Liver (tissue), 3 donors: Measurements from ENCODE around the gene P2RX5.

ENCODE experiments used
- ATF3 ChIP-seq: IDR thresholded peaks from 2 replicates; pipeline ENCODE4 v1.6.1; 2016; ENCODE audit warnings: antibody characterized with exemption
- EGR1 ChIP-seq, 2 donors: IDR thresholded peaks; 2 replicates each; pipeline ENCODE4 v1.6.1; 2016 to 2018; ENCODE audit warnings: antibody characterized with exemption in 2 of 2, low read depth in 2 of 2
- GABPA ChIP-seq, 2 donors: IDR thresholded peaks in 1 of 2; conservative IDR thresholded peaks in 1 of 2; 2 replicates each; pipeline ENCODE4 v1.6.1; 2016; ENCODE audit warnings: antibody characterized with exemption in 2 of 2, mild to moderate bottlenecking in 1 of 2, moderate library complexity in 1 of 2
- JUND ChIP-seq, 2 donors: IDR thresholded peaks; 2 replicates each; pipeline ENCODE4 v1.6.1; 2016; ENCODE audit warnings: antibody characterized with exemption in 2 of 2
- NR2F2 ChIP-seq: IDR thresholded peaks from 2 replicates; pipeline ENCODE4 v1.6.1; 2016; ENCODE audit warnings: antibody characterized with exemption
- RAD21 ChIP-seq, 2 donors: IDR thresholded peaks; 2 replicates each; pipeline ENCODE4 v1.6.1; 2016; ENCODE audit warnings: antibody characterized with exemption in 2 of 2, mild to moderate bottlenecking in 2 of 2
- RXRA ChIP-seq, 2 donors: IDR thresholded peaks; 2 replicates each; pipeline ENCODE4 v1.6.1; 2017 to 2018; ENCODE audit warnings: antibody characterized with exemption in 2 of 2, mild to moderate bottlenecking in 1 of 2
- SP1 ChIP-seq: IDR thresholded peaks from 2 replicates; pipeline ENCODE4 v1.6.1; 2018; ENCODE audit warnings: antibody characterized with exemption, mild to moderate bottlenecking
- TAF1 ChIP-seq: conservative IDR thresholded peaks from 2 replicates; pipeline ENCODE4 v1.6.1; 2016; ENCODE audit warnings: antibody characterized with exemption, mild to moderate bottlenecking
- YY1 ChIP-seq: IDR thresholded peaks from 2 replicates; pipeline ENCODE4 v1.6.1; 2016; ENCODE audit warnings: antibody characterized with exemption, mild to moderate bottlenecking
- ZBTB33 ChIP-seq: IDR thresholded peaks from 2 replicates; pipeline ENCODE4 v1.6.1; 2016; ENCODE audit warnings: antibody characterized with exemption
- TF ChIP-seq, protein P1 (sequence below): fragments of 150-350 bp; IDR thresholded peaks from 2 replicates; pipeline ENCODE4 v1.5.1; 2017; ENCODE audit warnings: improper control_type of control experiment, low read depth, low read length; ENCODE audit not compliant: missing input control
- TF ChIP-seq, protein P2 (sequence below): IDR thresholded peaks from 2 replicates; pipeline ENCODE4 v1.6.1; 2016; ENCODE audit warnings: antibody characterized with exemption, mild to moderate bottlenecking
- TF ChIP-seq, protein P3 (sequence below): IDR thresholded peaks from 2 replicates; pipeline ENCODE4 v1.6.1; 2016; ENCODE audit warnings: antibody characterized with exemption
- donor health status: healthy.
- donor health status: healthy.

DNA sequence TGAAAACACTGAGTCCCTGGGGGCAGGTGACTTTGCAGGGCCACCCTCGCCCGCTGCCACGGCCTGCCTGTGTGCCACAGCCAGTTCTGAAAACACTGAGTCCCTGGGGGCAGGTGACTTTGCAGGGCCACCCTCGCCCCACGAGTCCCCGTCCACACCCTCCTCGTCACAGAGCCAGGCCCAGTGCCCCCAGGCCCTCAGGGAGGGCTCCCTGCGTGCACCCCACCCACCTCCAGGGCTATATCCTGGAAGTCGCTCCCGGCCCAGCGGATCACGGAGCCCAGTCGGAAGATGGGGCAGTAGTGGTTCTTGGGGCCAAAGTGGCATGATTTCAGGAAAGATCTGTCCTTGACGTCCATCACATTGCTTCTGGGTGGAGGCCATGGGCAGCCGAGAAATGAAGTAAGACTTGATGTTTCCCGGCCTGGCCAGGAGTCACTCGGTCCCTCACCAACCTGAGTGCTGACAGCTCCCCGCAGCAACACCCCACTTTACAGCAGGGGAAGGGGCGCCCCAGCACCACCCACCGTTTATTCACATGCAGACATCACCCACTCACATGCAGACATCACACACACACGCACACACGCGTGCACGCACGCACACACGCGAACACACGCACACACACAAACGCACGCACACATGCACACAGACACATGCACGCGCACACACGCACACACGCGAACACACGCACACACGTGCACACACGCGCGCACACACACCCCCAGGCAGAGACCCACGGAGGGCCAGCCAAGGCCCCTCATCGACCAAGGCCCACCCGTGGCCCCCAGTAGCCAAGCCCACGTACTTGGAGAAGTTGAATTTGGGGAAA is 6.5 kb downstream of the P2RX5 start:
- TF ChIP-seq, protein P1, sequence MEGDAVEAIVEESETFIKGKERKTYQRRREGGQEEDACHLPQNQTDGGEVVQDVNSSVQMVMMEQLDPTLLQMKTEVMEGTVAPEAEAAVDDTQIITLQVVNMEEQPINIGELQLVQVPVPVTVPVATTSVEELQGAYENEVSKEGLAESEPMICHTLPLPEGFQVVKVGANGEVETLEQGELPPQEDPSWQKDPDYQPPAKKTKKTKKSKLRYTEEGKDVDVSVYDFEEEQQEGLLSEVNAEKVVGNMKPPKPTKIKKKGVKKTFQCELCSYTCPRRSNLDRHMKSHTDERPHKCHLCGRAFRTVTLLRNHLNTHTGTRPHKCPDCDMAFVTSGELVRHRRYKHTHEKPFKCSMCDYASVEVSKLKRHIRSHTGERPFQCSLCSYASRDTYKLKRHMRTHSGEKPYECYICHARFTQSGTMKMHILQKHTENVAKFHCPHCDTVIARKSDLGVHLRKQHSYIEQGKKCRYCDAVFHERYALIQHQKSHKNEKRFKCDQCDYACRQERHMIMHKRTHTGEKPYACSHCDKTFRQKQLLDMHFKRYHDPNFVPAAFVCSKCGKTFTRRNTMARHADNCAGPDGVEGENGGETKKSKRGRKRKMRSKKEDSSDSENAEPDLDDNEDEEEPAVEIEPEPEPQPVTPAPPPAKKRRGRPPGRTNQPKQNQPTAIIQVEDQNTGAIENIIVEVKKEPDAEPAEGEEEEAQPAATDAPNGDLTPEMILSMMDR, result no peak
- TF ChIP-seq, protein P2, sequence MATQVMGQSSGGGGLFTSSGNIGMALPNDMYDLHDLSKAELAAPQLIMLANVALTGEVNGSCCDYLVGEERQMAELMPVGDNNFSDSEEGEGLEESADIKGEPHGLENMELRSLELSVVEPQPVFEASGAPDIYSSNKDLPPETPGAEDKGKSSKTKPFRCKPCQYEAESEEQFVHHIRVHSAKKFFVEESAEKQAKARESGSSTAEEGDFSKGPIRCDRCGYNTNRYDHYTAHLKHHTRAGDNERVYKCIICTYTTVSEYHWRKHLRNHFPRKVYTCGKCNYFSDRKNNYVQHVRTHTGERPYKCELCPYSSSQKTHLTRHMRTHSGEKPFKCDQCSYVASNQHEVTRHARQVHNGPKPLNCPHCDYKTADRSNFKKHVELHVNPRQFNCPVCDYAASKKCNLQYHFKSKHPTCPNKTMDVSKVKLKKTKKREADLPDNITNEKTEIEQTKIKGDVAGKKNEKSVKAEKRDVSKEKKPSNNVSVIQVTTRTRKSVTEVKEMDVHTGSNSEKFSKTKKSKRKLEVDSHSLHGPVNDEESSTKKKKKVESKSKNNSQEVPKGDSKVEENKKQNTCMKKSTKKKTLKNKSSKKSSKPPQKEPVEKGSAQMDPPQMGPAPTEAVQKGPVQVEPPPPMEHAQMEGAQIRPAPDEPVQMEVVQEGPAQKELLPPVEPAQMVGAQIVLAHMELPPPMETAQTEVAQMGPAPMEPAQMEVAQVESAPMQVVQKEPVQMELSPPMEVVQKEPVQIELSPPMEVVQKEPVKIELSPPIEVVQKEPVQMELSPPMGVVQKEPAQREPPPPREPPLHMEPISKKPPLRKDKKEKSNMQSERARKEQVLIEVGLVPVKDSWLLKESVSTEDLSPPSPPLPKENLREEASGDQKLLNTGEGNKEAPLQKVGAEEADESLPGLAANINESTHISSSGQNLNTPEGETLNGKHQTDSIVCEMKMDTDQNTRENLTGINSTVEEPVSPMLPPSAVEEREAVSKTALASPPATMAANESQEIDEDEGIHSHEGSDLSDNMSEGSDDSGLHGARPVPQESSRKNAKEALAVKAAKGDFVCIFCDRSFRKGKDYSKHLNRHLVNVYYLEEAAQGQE, result no peak
- TF ChIP-seq, protein P3, sequence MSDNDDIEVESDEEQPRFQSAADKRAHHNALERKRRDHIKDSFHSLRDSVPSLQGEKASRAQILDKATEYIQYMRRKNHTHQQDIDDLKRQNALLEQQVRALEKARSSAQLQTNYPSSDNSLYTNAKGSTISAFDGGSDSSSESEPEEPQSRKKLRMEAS, result no peak
- no peak for TF ChIP-seq RAD21 (IDR thresholded peaks at IDR 0.05)
- TF ChIP-seq ZBTB33, result no peak
- TF ChIP-seq YY1, result no peak
- TF ChIP-seq TAF1, result no peak
- no peak for TF ChIP-seq SP1
- no peak for TF ChIP-seq NR2F2
- no peak for TF ChIP-seq EGR1 (IDR thresholded peaks at IDR 0.05; ENCODE audit: low read depth in 2 of 2)
- TF ChIP-seq GABPA (IDR thresholded peaks at IDR 0.05 in 1 of 2, conservative IDR thresholded peaks at IDR 0.05 in 1 of 2), result no peak
- no peak for TF ChIP-seq RXRA (IDR thresholded peaks at IDR 0.05)
- TF ChIP-seq JUND (IDR thresholded peaks at IDR 0.05), result no peak
- no peak for TF ChIP-seq ATF3
